Measurements from ENCODE around the gene C16orf74. TPM values are rescaled to one million over a fixed set of nuclear protein-coding genes. Genes with fewer than 3 reads are reported as not detected.

The C16orf74 gene
- total and polyA plus RNA-seq, 12 donors, result 0.16 to 3.2 (median 0.46) TPM; not detected in 1

- 54 to 74% (median 62%) methylated on average over 3 of the region's 3 CpGs for WGBS, 4 donors
- TF ChIP-seq, protein P1, sequence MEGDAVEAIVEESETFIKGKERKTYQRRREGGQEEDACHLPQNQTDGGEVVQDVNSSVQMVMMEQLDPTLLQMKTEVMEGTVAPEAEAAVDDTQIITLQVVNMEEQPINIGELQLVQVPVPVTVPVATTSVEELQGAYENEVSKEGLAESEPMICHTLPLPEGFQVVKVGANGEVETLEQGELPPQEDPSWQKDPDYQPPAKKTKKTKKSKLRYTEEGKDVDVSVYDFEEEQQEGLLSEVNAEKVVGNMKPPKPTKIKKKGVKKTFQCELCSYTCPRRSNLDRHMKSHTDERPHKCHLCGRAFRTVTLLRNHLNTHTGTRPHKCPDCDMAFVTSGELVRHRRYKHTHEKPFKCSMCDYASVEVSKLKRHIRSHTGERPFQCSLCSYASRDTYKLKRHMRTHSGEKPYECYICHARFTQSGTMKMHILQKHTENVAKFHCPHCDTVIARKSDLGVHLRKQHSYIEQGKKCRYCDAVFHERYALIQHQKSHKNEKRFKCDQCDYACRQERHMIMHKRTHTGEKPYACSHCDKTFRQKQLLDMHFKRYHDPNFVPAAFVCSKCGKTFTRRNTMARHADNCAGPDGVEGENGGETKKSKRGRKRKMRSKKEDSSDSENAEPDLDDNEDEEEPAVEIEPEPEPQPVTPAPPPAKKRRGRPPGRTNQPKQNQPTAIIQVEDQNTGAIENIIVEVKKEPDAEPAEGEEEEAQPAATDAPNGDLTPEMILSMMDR (IDR thresholded peaks at IDR 0.05), result no peak
- no peak for TF ChIP-seq POLR2A (IDR thresholded peaks at IDR 0.05)
- Histone ChIP-seq H3K27ac (peak overlapping the region in 1 of 5 donors; percentile 8), H3K36me3 (replicated peaks in 1 of 2) (no peaks in the 10 kb centered on the region), H3K4me3 (no peak overlapping the region), H3K27me3 (no peaks in the 10 kb centered on the region), H3K4me1 (replicated peaks in 1 of 2) (peaks cover 0 to 5% of the 10 kb centered on the region in 2 donors), H3K9me3 (replicated peaks in 1 of 3) (no peaks in the 10 kb centered on the region)
- no peak for DNase-seq
- intact Hi-C loops (cut with DNase I), result loop anchor here (5.0 to 10.0 kb wide), 4 partner anchors 54 to 442 kb away; no protein-coding TSS in a partner anchor
Measured at GRCh38 chr16:85716680-85717038, 34.2 kb downstream of the C16orf74 start.

DNA sequence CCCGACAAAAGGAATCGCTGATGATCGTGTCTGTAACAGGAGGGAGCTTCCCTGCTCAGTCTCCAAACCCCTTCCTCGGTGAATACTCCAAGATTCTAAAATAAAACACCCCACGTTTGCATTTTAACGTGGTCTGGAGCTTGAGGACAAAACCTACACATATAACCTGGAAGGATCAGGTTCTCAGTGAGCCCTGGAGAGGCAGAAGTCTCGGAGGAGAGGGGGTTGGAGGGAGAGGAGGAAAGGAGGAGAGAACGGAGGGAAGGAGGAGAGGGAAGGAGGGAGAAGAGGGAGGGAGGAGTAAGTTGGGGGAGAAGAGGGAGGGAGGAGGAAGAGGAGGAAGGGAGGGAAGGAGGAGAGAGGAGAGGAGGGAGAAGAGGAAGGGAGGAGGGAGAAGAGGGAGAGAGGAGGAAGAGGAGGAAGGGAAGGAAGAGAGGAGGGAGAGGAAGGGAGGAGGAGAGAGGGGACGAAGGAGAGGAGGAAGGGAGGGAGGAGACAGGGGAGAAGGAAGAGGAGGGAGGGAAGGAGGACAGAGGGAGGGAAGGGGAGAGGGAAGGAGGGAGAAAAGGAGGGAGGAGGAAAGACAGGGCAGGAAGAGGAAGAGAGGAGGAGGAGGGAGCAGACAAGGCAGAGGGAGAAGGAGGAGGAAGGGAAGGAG, 34.7 kb downstream of the C16orf74 start:
- Histone ChIP-seq H3K4me1 (replicated peaks in 1 of 2) (peaks cover 0 to 5% of the 10 kb centered on the region in 2 donors), H3K27ac (peak overlapping the region in 1 of 5 donors; percentile 8), H3K9me3 (replicated peaks in 1 of 3) (no peaks in the 10 kb centered on the region), H3K27me3 (no peaks in the 10 kb centered on the region), H3K4me3 (no peak overlapping the region), H3K36me3 (replicated peaks in 1 of 2) (no peaks in the 10 kb centered on the region)
- no peak for DNase-seq
- WGBS, 4 donors, result 29 to 47% (median 40%) methylated on average over 9 of the region's 9 CpGs
- intact Hi-C loops (cut with DNase I), result loop anchor here (5.0 to 10.0 kb wide), 4 partner anchors 54 to 441 kb away; no protein-coding TSS in a partner anchor
- TF ChIP-seq, protein P1 (IDR thresholded peaks at IDR 0.05), result no peak
- TF ChIP-seq POLR2A (IDR thresholded peaks at IDR 0.05), result no peak

- Histone ChIP-seq H3K9me3 (replicated peaks in 1 of 3) (no peaks in the 10 kb centered on the region), H3K36me3 (replicated peaks in 1 of 2) (no peaks in the 10 kb centered on the region), H3K27ac (no peak overlapping the region), H3K4me1 (replicated peaks in 1 of 2) (peaks cover 0 to 5% of the 10 kb centered on the region in 2 donors), H3K4me3 (no peak overlapping the region), H3K27me3 (no peaks in the 10 kb centered on the region)
- WGBS, 4 donors, result 53 to 67% (median 58%) methylated on average over 17 to 22 of the region's 22 CpGs
- intact Hi-C loops (cut with DNase I), result loop anchor here (5.0 to 10.0 kb wide), 4 partner anchors 53 to 441 kb away; no protein-coding TSS in a partner anchor
- DNase-seq, result no peak
- TF ChIP-seq, protein P1 (IDR thresholded peaks at IDR 0.05), result no peak
Measured at GRCh38 chr16:85715169-85716021, 35.5 kb downstream of the C16orf74 start.

DNA sequence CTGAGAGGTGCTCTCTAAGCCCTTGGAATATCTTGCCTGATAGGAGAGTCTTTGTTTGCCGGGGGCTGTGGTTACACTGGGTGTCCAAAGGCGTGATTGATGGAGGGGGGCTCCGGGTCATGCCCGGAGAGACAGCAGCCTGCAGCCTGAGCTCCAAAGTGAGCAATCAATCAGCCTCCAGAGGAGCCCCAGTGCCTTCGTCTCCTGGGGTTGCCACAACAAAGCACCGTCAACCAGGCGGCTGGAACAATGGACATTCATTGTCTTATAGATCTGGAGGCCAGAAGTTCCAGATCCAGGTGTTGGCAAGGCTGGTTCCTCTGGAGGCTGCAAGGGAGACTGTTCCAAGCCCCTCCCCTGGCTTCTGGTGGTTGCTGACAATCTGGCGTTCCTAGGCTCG, 38.1 kb downstream of the C16orf74 start:
- H3K36me3 ChIP-seq (replicated peaks in 1 of 2), result no peaks in the 10 kb centered on the region
- intact Hi-C loops (cut with DNase I), result loop anchor here in 1 of 2 donors (10.0 kb wide), 2 partner anchors 318 to 438 kb away; no protein-coding TSS in a partner anchor
- H3K9me3 ChIP-seq (replicated peaks in 1 of 3), result no peaks in the 10 kb centered on the region
- WGBS, 4 donors, result 41 to 80% (median 50%) methylated on average over 2 to 9 of the region's 9 CpGs
- H3K4me3 ChIP-seq, result no peak overlapping the region
- peaks cover 0 to 5% of the 10 kb centered on the region in 2 donors for H3K4me1 ChIP-seq (replicated peaks in 1 of 2)
- H3K27me3 ChIP-seq, result no peaks in the 10 kb centered on the region
- DNase-seq, result no peak
- no peak overlapping the region for H3K27ac ChIP-seq
- TF ChIP-seq POLR2A (IDR thresholded peaks at IDR 0.05), result no peak
- TF ChIP-seq, protein P1 (IDR thresholded peaks at IDR 0.05), result no peak
